Stomach (tissue), 9 donors: ENCODE results near the gene RTKN2. TPM values are rescaled to one million over a fixed set of nuclear protein-coding genes. Genes with fewer than 3 reads are reported as not detected.

Source experiments
- DNase-seq, 2 donors: peaks; one replicate each; pipeline versions ENCODE4 v3.0.0 to v3.0.0-alpha.2; 2013 to 2019
- H3K27ac ChIP-seq, 5 donors: fragments of 200-600 bp in 4 of 5; sonication (generic) in 4 of 5; one replicate each; pipeline ENCODE4 v1.5.1; 2013 to 2019; ENCODE audit warnings: mild to moderate bottlenecking in 1 of 5, moderate library complexity in 1 of 5
- H3K27me3 ChIP-seq, 3 donors: fragments of 200-600 bp; sonication (generic); one replicate each; pipeline ENCODE4 v1.5.1; 2017 to 2019; ENCODE audit warnings: mixed run types in 1 of 3
- H3K36me3 ChIP-seq, 4 donors: fragments of 200-600 bp; sonication (generic); 1 replicate in 3 of 4; 2 replicates in 1 of 4; pipeline ENCODE4 v1.5.1; 2016 to 2019
- H3K4me1 ChIP-seq, 4 donors: fragments of 200-600 bp; sonication (generic); one replicate each; pipeline ENCODE4 v1.5.1; 2016 to 2019
- H3K4me3 ChIP-seq, 4 donors: fragments of 200-600 bp; sonication (generic) in 3 of 4; one replicate each; pipeline ENCODE4 v1.5.1; 2016 to 2019; ENCODE audit warnings: mild to moderate bottlenecking in 1 of 4
- H3K9me3 ChIP-seq, 4 donors: fragments of 200-600 bp; sonication (generic); one replicate each; pipeline ENCODE4 v1.5.1; 2016 to 2019
- EP300 ChIP-seq: sonication (generic); formaldehyde crosslinking; IDR thresholded peaks from one replicate; pipeline ENCODE4 v1.6.1; 2017; ENCODE audit warnings: antibody characterized with exemption
- POLR2A ChIP-seq, 4 donors: fragments of 450-650 bp; IDR thresholded peaks; one replicate each; pipeline ENCODE4 v1.6.1; 2016; ENCODE audit warnings: antibody characterized with exemption in 4 of 4, control low read depth in 2 of 4, mild to moderate bottlenecking in 1 of 4, moderate library complexity in 1 of 4
- POLR2AphosphoS5 ChIP-seq, 3 donors: sonication (generic); formaldehyde crosslinking; IDR thresholded peaks; one replicate each; pipeline ENCODE4 v1.6.1; 2016; ENCODE audit warnings: antibody characterized with exemption in 3 of 3
- WGBS, 5 donors: extraction: QIAGEN DNeasy Blood & Tissue Kit in 3 of 5; methylation state at CpG; one replicate each; pipeline versions ENCODE4 v1.1.5 to v1.1.7; 2013 to 2018; 5-methylcytosine and 5-hydroxymethylcytosine counted together
- intact Hi-C: fragments of 100-400 bp; cut with DNase I; formaldehyde crosslinking; loops from one replicate; pipeline ENCODE4 v1.15.1; 2023; ENCODE audit warnings: low total_unique reads
- polyA plus RNA-seq, 3 donors: library from polyadenylated mRNA; stranded (reverse); fragments of 200-250 nt; gene quantifications; one replicate each; pipeline ENCODE4 v1.2.3, GENCODE V29; 2013
- total RNA-seq, 5 donors: library from RNA; depleted of rRNA; stranded (reverse); fragments of >200 nt; gene quantifications; one replicate each; pipeline versions ENCODE4 v1.1.0 to v1.2.3, GENCODE V29; 2014 to 2016
- TF ChIP-seq, protein P1 (sequence below), 7 experiments: fragments of 450-650 bp in 4 of 7; fragments of 200-600 bp in 3 of 7; sonication (generic) in 3 of 7; IDR thresholded peaks; one replicate each; pipeline ENCODE4 v1.5.1; 2016 to 2019; ENCODE audit warnings: antibody characterized with exemption in 7 of 7, control low read depth in 2 of 7, mild to moderate bottlenecking in 1 of 7
- donor health status: healthy with polysubstance abuse.
- donor health status: Bipolar disorder and iron deficiency.
- donor health status: healthy.

RTKN2 gene
- total and polyA plus RNA-seq, 8 donors: 0.15 to 8.4 (median 1.8) TPM; not detected in 2

DNA sequence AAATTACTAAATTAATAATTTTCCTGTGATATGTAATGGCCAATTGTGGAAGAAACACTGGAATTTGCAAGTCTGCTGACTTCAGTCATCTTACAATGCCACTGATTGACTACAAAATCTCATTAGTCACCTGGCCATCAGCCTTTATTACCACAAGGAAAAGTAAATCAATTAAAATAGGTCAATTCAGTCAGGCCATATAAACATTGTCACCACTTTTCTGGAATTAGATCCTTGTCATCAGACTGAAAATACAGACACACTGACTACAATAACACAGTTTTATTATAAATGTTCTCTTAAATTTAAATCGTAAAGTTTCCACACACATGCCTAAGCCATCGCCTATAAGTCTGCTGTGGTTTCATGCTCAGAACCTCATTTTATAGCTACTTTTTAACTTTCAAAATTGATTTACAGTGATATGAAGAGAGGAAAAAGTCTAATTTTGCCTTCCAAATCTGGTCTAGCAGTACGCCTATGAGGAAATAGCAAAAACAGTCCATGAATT lies 54.2 kb downstream of the RTKN2 start:
- no peaks in the 10 kb centered on the region for H3K9me3 ChIP-seq
- intact Hi-C loops: no loop called here
- TF ChIP-seq POLR2AphosphoS5 (IDR thresholded peaks at IDR 0.05) (no peak), EP300 (no peak), POLR2A (IDR thresholded peaks at IDR 0.05) (no peak)
- TF ChIP-seq, protein P1, sequence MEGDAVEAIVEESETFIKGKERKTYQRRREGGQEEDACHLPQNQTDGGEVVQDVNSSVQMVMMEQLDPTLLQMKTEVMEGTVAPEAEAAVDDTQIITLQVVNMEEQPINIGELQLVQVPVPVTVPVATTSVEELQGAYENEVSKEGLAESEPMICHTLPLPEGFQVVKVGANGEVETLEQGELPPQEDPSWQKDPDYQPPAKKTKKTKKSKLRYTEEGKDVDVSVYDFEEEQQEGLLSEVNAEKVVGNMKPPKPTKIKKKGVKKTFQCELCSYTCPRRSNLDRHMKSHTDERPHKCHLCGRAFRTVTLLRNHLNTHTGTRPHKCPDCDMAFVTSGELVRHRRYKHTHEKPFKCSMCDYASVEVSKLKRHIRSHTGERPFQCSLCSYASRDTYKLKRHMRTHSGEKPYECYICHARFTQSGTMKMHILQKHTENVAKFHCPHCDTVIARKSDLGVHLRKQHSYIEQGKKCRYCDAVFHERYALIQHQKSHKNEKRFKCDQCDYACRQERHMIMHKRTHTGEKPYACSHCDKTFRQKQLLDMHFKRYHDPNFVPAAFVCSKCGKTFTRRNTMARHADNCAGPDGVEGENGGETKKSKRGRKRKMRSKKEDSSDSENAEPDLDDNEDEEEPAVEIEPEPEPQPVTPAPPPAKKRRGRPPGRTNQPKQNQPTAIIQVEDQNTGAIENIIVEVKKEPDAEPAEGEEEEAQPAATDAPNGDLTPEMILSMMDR (IDR thresholded peaks at IDR 0.05): no peak
- H3K4me1 ChIP-seq: no peaks in the 10 kb centered on the region
- 93 to 98% (median 95%) methylated on average over 3 of the region's 3 CpGs for WGBS, 5 donors
- no peaks in the 10 kb centered on the region for H3K27me3 ChIP-seq
- H3K27ac ChIP-seq: no peak overlapping the region
- H3K4me3 ChIP-seq: no peak overlapping the region
- H3K36me3 ChIP-seq: no peaks in the 10 kb centered on the region
- no peak for DNase-seq

DNA sequence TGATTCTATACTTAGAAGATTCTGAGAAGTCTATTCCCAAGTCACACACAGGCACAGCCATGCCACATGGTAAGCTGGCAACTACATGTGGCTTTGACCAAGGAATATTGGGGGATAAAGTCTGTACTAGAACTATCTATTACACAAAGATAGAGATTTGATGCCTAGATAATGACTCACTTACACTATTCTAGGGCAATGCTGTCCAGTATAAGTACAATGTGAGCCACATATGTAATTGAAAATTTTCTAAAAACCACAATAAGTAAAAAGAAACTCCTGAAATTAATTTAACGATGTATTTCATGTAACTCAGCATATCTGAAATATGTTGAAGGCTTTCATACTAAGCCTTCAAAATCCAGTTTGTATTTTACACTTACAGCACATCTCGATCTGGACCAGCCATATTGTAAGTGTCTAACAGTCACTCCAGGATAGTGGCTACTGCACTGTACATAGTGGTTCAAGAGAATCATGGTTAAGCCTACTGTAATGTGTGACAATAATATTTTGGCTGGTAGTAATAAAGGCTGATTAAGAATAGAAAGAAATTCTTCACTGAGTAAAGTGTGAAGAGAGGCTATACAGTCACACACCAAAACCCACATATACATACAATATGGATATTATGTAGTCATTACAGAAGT lies 62.8 kb downstream of the RTKN2 start:
- intact Hi-C loops: no loop called here
- H3K4me1 ChIP-seq: no peaks in the 10 kb centered on the region
- H3K4me3 ChIP-seq: no peak overlapping the region
- H3K27me3 ChIP-seq: no peaks in the 10 kb centered on the region
- no peak overlapping the region for H3K27ac ChIP-seq
- no peaks in the 10 kb centered on the region for H3K36me3 ChIP-seq
- WGBS, 5 donors: 84 to 95% (median 92%) methylated on average over 2 of the region's 2 CpGs
- no peaks in the 10 kb centered on the region for H3K9me3 ChIP-seq
- TF ChIP-seq POLR2AphosphoS5 (IDR thresholded peaks at IDR 0.05) (no peak), POLR2A (IDR thresholded peaks at IDR 0.05) (no peak), EP300 (no peak)
- TF ChIP-seq, protein P1 (IDR thresholded peaks at IDR 0.05): no peak
- DNase-seq: no peak

DNA sequence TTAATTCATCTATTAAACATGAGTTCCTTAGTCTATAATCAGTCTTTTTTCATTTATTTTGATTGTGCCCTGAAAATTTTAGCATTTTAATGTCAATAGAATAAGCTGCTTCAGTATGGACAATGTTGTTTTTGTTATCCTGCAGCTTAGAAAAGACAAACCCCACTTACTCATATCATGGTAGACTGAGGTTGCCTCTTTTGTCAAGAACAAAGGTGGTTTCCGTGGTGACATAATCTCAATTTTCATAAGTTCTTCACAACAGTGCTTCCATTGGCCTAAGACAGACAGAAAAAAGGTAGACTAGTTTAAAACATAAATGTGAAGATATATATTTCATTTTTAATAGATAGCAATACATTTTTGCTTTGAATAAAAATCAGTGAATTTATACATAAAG lies 69.1 kb downstream of the RTKN2 start:
- Histone ChIP-seq H3K27ac (no peak overlapping the region), H3K4me3 (no peak overlapping the region), H3K27me3 (no peaks in the 10 kb centered on the region), H3K9me3 (no peaks in the 10 kb centered on the region), H3K4me1 (no peaks in the 10 kb centered on the region), H3K36me3 (no peaks in the 10 kb centered on the region)
- DNase-seq: peak in 1 of 2 donors; percentile 57
- TF ChIP-seq POLR2A (IDR thresholded peaks at IDR 0.05) (no peak), EP300 (no peak), POLR2AphosphoS5 (IDR thresholded peaks at IDR 0.05) (no peak)
- TF ChIP-seq, protein P1 (IDR thresholded peaks at IDR 0.05): no peak
- 81 to 86% (median 83%) methylated on average over 1 of the region's 1 CpG for WGBS, 5 donors
- intact Hi-C loops: no loop called here

DNA sequence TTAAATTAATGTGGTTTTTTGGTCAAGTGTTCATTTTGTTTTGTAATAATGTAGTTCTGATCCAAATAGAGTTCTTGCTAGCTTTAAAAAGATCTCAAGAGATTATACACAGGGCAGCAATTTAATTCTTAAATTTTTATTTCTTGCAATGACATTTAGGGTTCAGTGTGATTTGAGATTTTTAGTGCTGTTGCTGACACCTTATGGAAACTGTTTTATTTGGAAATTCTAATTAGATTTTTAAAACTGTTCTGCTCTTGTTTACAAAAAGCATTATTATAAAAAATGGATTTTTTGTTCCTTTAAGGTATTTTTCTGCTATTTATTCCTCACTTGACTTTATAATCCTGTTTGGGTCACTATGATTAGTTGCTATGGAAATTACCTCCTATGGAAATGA lies 72.1 kb downstream of the RTKN2 start:
- TF ChIP-seq, protein P1 (IDR thresholded peaks at IDR 0.05): no peak
- no peak for TF ChIP-seq POLR2A (IDR thresholded peaks at IDR 0.05)
- no peak for TF ChIP-seq POLR2AphosphoS5 (IDR thresholded peaks at IDR 0.05)
- TF ChIP-seq EP300: no peak

More for the DNA sequence above, 72.1 kb downstream of the RTKN2 start:
- no peak for DNase-seq
- no peak overlapping the region for H3K27ac ChIP-seq
- H3K27me3 ChIP-seq: no peaks in the 10 kb centered on the region
- H3K4me3 ChIP-seq: no peak overlapping the region
- intact Hi-C loops: no loop called here
- H3K4me1 ChIP-seq: no peaks in the 10 kb centered on the region
- H3K9me3 ChIP-seq: no peaks in the 10 kb centered on the region
- H3K36me3 ChIP-seq: no peaks in the 10 kb centered on the region
